Gastroesophageal sphincter (tissue), 4 donors: ENCODE results near the gene SCAF1. TPM values are rescaled to one million over a fixed set of nuclear protein-coding genes. Genes with fewer than 3 reads are reported as not detected.

Experiments
- ATAC-seq: fragments of 150-250 bp; one replicate; pipeline ENCODE4 v1.9.1; 2016; ENCODE audit warnings: mild to moderate bottlenecking, moderate library complexity
- H3K27ac ChIP-seq, 4 donors: fragments of 200-600 bp; sonication (generic) in 3 of 4; 1 replicate in 3 of 4; 2 replicates in 1 of 4; pipeline ENCODE4 v1.5.1; 2016 to 2019
- H3K27me3 ChIP-seq: fragments of 200-600 bp; sonication (generic); one replicate; pipeline ENCODE4 v1.5.1; 2019
- H3K36me3 ChIP-seq, 2 donors: fragments of 200-600 bp; sonication (generic); one replicate each; pipeline ENCODE4 v1.5.1; 2019; ENCODE audit warnings: control low read depth in 1 of 2
- H3K4me1 ChIP-seq, 3 donors: fragments of 200-600 bp; sonication (generic); 1 replicate in 2 of 3; 2 replicates in 1 of 3; pipeline ENCODE4 v1.5.1; 2016 to 2019; ENCODE audit warnings: control low read depth in 2 of 3
- H3K4me3 ChIP-seq, 2 donors: fragments of 200-600 bp; sonication (generic); one replicate each; pipeline ENCODE4 v1.5.1; 2019; ENCODE audit warnings: mild to moderate bottlenecking in 1 of 2, moderate library complexity in 1 of 2
- H3K9me3 ChIP-seq, 3 donors: fragments of 200-600 bp; sonication (generic); one replicate each; pipeline ENCODE4 v1.5.1; 2017 to 2019; ENCODE audit warnings: control low read depth in 2 of 3
- CTCF ChIP-seq, 4 experiments: fragments of 200-600 bp in 2 of 4; fragments of 450-650 bp in 2 of 4; sonication (generic) in 1 of 4; IDR thresholded peaks; one replicate each; pipeline ENCODE4 v1.5.1; 2017 to 2019; ENCODE audit warnings: antibody characterized with exemption in 4 of 4, mild to moderate bottlenecking in 2 of 4, moderate library complexity in 2 of 4
- EP300 ChIP-seq: sonication (generic); formaldehyde crosslinking; IDR thresholded peaks from one replicate; pipeline ENCODE4 v1.6.1; 2017; ENCODE audit warnings: antibody characterized with exemption, mild to moderate bottlenecking
- POLR2A ChIP-seq, 2 donors: fragments of 450-650 bp; IDR thresholded peaks; one replicate each; pipeline ENCODE4 v1.6.1; 2017; ENCODE audit warnings: antibody characterized with exemption in 2 of 2, mild to moderate bottlenecking in 2 of 2, moderate library complexity in 1 of 2
- POLR2AphosphoS5 ChIP-seq: sonication (generic); formaldehyde crosslinking; IDR thresholded peaks from one replicate; pipeline ENCODE4 v1.6.1; 2017; ENCODE audit warnings: antibody characterized with exemption
- WGBS, 2 donors: methylation state at CpG; one replicate each; pipeline ENCODE4 v1.1.5; 2018; ENCODE audit warnings: low coverage in 1 of 2; 5-methylcytosine and 5-hydroxymethylcytosine counted together
- total RNA-seq, 4 donors: library from RNA; depleted of rRNA; stranded (reverse); fragments of >200 nt; gene quantifications; one replicate each; pipeline ENCODE4 v1.1.0, GENCODE V29; 2016

The SCAF1 gene
- total RNA-seq: 10 to 100 TPM; 18.2 to 37.5 (median 18.5) TPM

- WGBS, 2 donors: 1 to 13% methylated on average over 3 to 29 of the region's 87 CpGs
- peaks cover 0 to 81% (median 34%) of the 10 kb centered on the region in 3 donors for H3K4me1 ChIP-seq
- peak; percentile 69 for ATAC-seq
- H3K36me3 ChIP-seq: peaks cover 0 to 22% of the 10 kb centered on the region in 2 donors
- no peaks in the 10 kb centered on the region for H3K27me3 ChIP-seq
- peak within 1 kb of the TSS; percentile 70 to 76 for H3K4me3 ChIP-seq
- TF ChIP-seq EP300: no peak
- no peak for TF ChIP-seq CTCF (IDR thresholded peaks at IDR 0.05)
- peak; percentile 98 for TF ChIP-seq POLR2AphosphoS5
- TF ChIP-seq POLR2A (IDR thresholded peaks at IDR 0.05): peak; percentile 84 to 94
- H3K9me3 ChIP-seq: no peaks in the 10 kb centered on the region
- H3K27ac ChIP-seq: peak within 1 kb of the TSS; percentile 99 to 100 (median 100)
These were observed at the start of gene SCAF1 for GRCh38 chr19:49641688-49642491. Gene SCAF1, plus strand, starts transcription at chr19:49642209. Its CDS starts 2,818 bp downstream, at chr19:49645027.

GRCh38 chr19:49592486-49593232, 49.4 kb upstream of the SCAF1 start:
- no peaks in the 10 kb centered on the region for H3K9me3 ChIP-seq
- H3K27ac ChIP-seq: peak overlapping the region; percentile 65 to 98 (median 94)
- TF ChIP-seq POLR2AphosphoS5: no peak
- no peak for TF ChIP-seq EP300
- TF ChIP-seq CTCF (IDR thresholded peaks at IDR 0.05): no peak
- TF ChIP-seq POLR2A (IDR thresholded peaks at IDR 0.05): no peak
- H3K4me3 ChIP-seq: peak overlapping the region; percentile 89 to 94
- H3K4me1 ChIP-seq: peaks cover 0 to 53% (median 12%) of the 10 kb centered on the region in 3 donors
- no peak for ATAC-seq
- WGBS, 2 donors: 5 to 6% methylated on average over 11 to 17 of the region's 28 CpGs
- no peaks in the 10 kb centered on the region for H3K27me3 ChIP-seq
- H3K36me3 ChIP-seq: peaks cover 0 to 37% of the 10 kb centered on the region in 2 donors

GRCh38 chr19:49593233-49594113, 48.5 kb upstream of the SCAF1 start:
- no peak for TF ChIP-seq EP300
- TF ChIP-seq POLR2AphosphoS5: no peak
- TF ChIP-seq CTCF (IDR thresholded peaks at IDR 0.05): no peak
- TF ChIP-seq POLR2A (IDR thresholded peaks at IDR 0.05): no peak
- peak overlapping the region; percentile 30 to 94 for H3K4me3 ChIP-seq
- peak overlapping the region; percentile 78 to 98 (median 94) for H3K27ac ChIP-seq
- no peaks in the 10 kb centered on the region for H3K27me3 ChIP-seq
- 4 to 36% methylated on average over 3 to 18 of the region's 27 CpGs for WGBS, 2 donors
- ATAC-seq: peak; percentile 84
- peaks cover 0 to 45% of the 10 kb centered on the region in 2 donors for H3K36me3 ChIP-seq
- no peaks in the 10 kb centered on the region for H3K9me3 ChIP-seq
- H3K4me1 ChIP-seq: peaks cover 0 to 53% (median 12%) of the 10 kb centered on the region in 3 donors

- Histone ChIP-seq H3K4me1 (peaks cover 0 to 53% (median 12%) of the 10 kb centered on the region in 3 donors), H3K9me3 (no peaks in the 10 kb centered on the region), H3K27me3 (no peaks in the 10 kb centered on the region), H3K4me3 (no peak overlapping the region), H3K36me3 (peaks cover 0 to 55% of the 10 kb centered on the region in 2 donors), H3K27ac (peak overlapping the region; percentile 78 to 98 (median 94))
- no peak for TF ChIP-seq POLR2A (IDR thresholded peaks at IDR 0.05)
- TF ChIP-seq POLR2AphosphoS5: no peak
- no peak for TF ChIP-seq CTCF (IDR thresholded peaks at IDR 0.05)
- TF ChIP-seq EP300: no peak
- 84 to 90% methylated on average over 1 to 7 of the region's 35 CpGs for WGBS, 2 donors
- no peak for ATAC-seq
These were observed 47.6 kb upstream of the SCAF1 start for GRCh38 chr19:49594157-49594992.
